ENCODE results near the gene ARAF.
"Not testable (repeated sequence)": the region's sequence is repeated elsewhere in the genome, so short reads cannot be mapped to it uniquely, and the experiment has no call there.

The ARAF gene

DNA sequence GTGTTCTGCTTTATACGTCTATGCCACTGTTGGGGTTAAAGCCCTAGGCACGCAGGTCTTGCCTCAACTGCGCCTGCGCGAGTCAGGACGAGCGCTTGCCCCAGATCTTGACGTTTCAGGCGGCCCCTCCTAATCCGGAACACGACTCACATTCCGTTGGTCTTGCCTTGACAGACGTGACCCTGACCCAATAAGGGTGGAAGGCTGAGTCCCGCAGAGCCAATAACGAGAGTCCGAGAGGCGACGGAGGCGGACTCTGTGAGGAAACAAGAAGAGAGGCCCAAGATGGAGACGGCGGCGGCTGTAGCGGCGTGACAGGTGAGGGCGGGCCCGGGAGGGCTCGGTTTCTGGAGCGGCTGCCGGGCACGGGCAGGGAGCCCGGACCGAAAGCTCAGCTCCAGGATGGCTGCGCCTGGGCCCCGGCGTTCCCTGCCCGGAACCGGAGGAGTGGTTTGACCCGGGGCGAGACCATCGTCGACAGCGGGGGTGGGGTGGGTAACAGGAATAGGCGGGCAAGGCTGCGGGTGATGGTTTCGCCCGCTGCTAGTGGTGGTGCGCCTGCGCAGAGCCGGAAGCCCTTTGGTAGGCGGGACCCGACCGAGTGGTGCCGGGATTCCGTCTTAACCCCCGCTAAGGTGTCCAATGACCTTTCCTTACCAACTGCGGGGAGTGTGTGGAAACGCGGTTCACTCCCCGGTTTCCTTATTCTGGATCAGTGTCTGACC, at the start of gene ARAF:
TSS of gene ARAF (plus strand) at position 272 of the 725 bp plus-strand sequence. CDS start 1,763 bp downstream, outside the sequence.
- peak; percentile 95 for DNase-seq (ENCODE audit: low read depth, low spot score)

GRCh38 chrX:47512383-47512782, 48.6 kb upstream of the ARAF start:
- not testable (repeated sequence) for H3K27ac ChIP-seq; DNase-seq (ENCODE audit: low read depth, low spot score)

More for the DNA sequence above, at the start of gene ARAF:
- H3K27ac ChIP-seq, result peak within 1 kb of the TSS; percentile 80

DNA sequence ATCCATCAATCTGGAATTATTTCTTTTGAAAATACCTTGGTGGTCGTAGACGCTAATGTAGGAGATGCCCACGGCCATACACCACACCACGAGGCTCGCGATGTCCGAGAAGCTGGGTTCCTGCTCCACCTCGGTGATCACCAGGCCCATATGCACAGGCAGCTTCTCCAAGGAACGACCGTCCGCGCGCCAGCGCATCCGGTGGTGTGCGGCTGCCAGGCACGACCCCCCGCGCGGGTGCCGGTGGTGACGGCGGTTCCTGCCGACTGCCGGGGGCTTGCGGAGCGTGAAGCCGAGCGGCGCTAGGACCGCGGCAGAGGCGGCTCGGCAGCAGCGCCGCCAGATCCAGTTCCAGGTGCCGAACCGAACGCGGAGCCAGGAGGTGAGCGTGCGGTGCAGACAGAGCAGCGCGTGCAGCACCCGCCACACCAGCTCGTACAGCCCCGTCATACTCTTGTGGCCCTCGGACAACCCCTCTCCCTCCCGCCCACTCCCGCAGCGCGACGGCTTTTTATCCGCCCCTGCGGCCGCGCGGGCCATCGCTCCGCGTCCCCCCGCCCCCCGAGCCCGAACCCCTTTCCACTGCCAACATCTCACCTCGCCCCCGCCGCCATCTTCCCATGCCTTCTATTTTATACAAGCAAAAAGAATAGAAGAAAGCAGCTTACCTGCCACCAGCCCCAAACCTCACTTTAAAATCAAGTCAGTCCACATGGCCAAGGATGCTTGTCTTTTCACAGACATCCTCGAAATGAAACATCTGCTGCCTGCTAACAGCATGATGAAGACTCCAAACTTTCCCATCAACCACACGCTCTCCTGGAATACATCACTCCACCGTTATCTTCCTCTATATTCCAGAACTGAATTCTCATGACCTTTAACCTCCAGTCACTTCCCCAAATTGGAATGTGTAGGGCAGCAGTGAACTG, 47.7 kb upstream of the ARAF start:
- not testable (repeated sequence) for H3K27ac ChIP-seq; DNase-seq (ENCODE audit: low read depth, low spot score)

DNA sequence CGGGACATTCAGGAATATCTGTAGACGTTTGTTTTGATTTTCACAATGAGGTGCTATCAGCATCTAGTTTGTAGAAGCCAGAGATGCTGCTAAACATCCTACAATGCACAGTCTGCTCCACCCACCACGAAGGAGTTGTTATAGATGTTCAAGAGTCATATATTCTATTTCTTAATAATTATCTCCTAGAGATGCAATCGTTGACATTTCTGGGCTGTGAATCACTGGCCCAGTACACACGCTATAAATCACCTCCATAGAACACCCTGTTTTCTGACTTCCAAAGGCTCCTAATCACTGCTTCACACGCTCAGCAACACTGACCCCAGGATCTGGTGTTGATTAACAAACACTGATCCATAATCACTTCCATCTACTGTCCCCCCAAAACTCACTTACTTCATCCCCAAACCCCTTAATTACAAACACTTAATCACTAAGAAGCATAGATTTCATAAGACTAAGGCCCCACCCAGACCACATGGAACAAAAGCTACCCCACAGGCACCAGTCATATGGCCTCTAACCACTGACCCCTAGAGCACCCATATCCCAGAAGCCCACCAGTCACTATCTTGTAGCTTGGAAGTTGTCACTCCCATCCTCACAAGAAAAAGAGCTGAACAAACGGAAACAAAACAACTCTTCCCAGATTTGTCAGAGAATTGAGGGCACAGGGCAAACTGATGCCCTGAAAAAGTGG, 46.3 kb upstream of the ARAF start:
- DNase-seq (ENCODE audit: low read depth, low spot score), result no peak
- H3K27ac ChIP-seq, result peak overlapping the region; percentile 75

DNA sequence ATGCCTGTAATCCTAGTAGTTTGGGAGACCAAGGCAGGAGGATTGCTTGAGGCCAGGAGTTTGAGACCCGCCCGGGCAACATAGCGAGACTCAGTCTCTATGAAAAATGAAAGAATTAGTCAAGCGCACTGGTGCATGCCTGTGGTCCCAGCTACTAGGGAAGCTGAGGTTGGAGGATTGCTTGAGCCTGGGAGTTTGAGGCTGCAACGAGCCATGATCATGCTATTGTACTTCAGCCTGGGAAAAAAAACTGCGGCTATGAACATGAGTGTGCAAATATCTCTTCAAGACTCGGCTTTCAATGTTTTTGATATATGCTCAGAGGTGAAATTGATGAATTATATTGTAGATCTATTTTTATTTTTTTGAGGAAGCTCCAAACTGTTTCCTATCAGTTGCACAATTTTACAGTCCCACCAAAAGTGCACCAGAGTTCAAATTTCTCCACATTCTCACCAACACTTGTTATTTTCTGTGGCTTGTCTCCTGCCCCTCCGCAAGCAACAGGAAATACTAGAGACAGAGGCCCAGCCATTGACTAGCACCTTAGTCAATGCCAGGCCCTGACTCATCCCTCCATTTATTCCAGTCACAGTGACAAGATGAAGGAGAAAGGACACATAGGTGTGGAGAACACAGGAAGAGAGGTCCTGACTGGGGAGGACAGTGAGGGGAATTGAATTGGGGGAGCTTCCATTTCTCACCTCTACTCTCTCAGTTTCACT, 44.9 kb upstream of the ARAF start:
- DNase-seq (ENCODE audit: low read depth, low spot score), result peak; percentile 12
- peak overlapping the region; percentile 75 for H3K27ac ChIP-seq

DNA sequence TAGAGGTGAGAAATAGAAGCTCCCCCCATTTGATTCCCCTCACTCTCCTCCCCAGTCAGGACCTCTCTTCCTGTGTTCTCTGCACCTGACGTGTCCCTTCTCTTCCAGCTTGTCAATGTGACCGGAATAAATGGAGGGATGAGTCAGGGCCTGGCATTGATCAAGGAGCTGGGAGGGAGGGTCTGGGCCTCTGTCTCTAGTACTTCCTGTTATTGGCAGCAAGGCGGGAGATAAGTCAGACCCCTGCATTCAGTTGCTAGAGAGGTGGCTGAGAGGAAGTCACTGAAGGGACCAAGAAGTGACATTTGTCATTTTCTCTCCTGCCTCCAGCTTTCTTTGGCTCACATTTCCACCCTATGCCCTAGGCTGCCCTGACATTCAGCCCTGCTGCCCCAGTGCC, 42.9 kb upstream of the ARAF start:
- DNase-seq (ENCODE audit: low read depth, low spot score), result no peak
- no peak overlapping the region for H3K27ac ChIP-seq

DNA sequence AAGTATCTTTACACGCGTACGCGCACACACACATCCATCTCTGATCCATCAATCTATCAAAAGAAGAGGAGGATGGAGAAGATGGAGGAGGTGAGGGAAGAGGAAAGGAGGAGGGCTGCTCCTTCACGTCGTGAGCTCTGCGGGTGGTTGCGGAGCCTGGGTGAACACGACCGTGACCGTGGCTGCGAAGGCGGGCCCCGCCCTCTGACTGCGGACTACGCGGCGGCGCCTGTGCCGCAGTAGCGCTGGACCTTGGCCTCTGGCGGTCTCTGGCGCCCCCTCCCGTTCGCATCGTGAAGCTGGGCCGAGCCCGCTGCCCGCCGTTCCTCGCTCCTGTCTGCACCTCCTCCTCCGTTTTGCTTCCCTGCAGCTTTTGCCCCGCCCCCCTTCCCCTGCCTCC, 37.7 kb upstream of the ARAF start:
- DNase-seq (ENCODE audit: low read depth, low spot score), result no peak

DNA sequence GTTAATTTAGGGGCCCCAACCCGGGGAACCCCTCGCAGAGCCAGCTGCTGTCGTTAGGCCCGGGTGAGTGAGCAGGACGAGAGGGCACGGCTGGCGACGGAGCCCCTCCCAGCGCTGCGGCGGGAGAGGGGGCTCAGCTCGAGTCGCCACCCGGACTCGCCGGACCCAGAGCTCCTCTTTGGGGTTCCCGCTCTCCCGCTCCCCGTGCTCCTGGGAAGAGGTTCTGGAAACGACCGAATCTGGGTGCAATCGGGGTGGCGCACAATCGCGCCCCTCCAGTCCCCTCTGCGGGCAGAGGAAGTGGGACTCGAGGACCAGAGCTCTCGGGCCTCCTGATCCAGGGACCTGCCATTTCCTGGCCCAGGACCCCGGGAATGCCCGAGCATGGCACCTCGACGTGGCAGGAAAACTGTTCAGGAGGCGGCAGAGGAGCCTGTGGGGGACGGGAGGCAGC, 37.3 kb upstream of the ARAF start:
- H3K27ac ChIP-seq, result no peak overlapping the region
- no peak for DNase-seq (ENCODE audit: low read depth, low spot score)

More for the DNA sequence above, 37.7 kb upstream of the ARAF start:
- no peak overlapping the region for H3K27ac ChIP-seq

GRCh38 chrX:47529548-47529947, 31.5 kb upstream of the ARAF start:
- no peak for DNase-seq (ENCODE audit: low read depth, low spot score)
- H3K27ac ChIP-seq, result no peak overlapping the region

GRCh38 chrX:47530049-47530448, 31.0 kb upstream of the ARAF start:
- no peak for DNase-seq (ENCODE audit: low read depth, low spot score)
- H3K27ac ChIP-seq, result no peak overlapping the region

DNA sequence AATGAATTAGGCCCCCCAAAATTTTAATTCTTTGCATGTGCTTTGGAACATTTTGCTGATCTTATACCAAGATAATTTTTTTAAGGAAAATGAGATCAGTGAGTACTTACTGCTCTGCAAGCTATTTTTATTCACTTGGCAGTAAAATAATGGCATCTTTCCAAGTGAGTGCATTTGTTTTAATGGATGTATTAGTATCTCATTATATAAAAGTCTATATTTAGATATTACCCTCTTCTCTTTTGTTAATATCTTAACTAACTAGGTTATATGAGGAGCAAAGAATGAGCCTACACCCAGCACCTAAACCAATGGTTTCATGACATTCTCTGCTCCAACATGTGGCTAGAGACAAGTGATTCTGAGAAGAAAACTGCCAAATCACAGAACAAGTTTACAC, 21.1 kb upstream of the ARAF start:
- H3K27ac ChIP-seq, result no peak overlapping the region
- DNase-seq (ENCODE audit: low read depth, low spot score), result no peak

- no peak overlapping the region for H3K27ac ChIP-seq
- peak; percentile 36 for DNase-seq (ENCODE audit: low read depth, low spot score)
Measured at GRCh38 chrX:47540754-47541538, 20.1 kb upstream of the ARAF start.

GRCh38 chrX:47543496-47543895, 17.5 kb upstream of the ARAF start:
- no peak overlapping the region for H3K27ac ChIP-seq
- DNase-seq (ENCODE audit: low read depth, low spot score), result no peak

GRCh38 chrX:47556045-47556623, 4.9 kb upstream of the ARAF start:
- peak overlapping the region; percentile 34 for H3K27ac ChIP-seq
- DNase-seq (ENCODE audit: low read depth, low spot score), result peak; percentile 73

DNA sequence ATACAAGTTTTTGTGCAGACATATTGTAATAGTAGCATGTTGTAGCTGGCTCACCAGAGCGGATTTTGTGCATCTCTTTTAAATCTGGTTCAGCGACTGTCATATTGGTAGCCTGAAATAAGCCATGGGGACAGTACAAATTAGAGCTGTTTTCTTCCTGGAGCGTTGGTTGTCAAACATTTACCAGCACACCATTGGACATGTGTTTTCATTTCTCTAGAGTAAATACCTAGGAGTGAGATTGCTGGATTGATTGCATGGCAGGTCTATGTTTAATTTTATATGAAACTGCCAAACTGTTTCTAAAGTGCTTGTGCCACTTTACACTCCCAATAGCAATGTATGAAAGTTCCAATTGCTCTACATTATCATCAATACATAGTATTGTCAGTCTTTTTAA, 2.6 kb upstream of the ARAF start:
- H3K27ac ChIP-seq, result no peak overlapping the region

GRCh38 chrX:47560179-47560933, 649 bp upstream of the ARAF start:
- DNase-seq (ENCODE audit: low read depth, low spot score), result no peak
- H3K27ac ChIP-seq, result peak overlapping the region; percentile 80

More for the DNA sequence above, 2.6 kb upstream of the ARAF start:
- DNase-seq (ENCODE audit: low read depth, low spot score), result no peak

DNA sequence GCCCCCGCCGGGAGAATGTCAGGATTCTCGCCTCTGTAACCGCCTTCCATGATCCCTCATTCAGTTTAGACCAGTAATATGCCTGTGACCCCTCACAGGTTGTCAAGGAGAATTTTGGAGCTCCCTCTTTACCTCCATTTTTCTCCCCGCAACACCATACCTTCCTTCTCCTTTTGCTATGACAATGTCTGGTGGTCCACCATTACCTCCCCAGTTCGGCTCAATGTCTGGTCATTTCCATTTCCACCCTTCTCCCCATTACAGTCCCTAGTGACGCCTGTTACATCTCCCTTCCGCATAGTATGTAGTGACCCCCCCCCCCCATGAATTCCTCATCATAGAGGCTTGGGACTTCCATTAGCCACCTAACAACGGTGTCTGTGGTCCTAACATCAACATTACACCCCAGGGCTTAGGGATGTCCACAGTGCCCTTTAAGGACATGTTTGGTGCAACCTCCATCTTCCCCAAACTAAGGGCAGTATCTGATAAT, 700 bp downstream of the ARAF start:
- no peak for DNase-seq (ENCODE audit: low read depth, low spot score)
- H3K27ac ChIP-seq, result peak overlapping the region; percentile 80

All from epithelial cell of prostate (primary cell).